ENCODE results near the gene TMIE.

The TMIE gene

DNA sequence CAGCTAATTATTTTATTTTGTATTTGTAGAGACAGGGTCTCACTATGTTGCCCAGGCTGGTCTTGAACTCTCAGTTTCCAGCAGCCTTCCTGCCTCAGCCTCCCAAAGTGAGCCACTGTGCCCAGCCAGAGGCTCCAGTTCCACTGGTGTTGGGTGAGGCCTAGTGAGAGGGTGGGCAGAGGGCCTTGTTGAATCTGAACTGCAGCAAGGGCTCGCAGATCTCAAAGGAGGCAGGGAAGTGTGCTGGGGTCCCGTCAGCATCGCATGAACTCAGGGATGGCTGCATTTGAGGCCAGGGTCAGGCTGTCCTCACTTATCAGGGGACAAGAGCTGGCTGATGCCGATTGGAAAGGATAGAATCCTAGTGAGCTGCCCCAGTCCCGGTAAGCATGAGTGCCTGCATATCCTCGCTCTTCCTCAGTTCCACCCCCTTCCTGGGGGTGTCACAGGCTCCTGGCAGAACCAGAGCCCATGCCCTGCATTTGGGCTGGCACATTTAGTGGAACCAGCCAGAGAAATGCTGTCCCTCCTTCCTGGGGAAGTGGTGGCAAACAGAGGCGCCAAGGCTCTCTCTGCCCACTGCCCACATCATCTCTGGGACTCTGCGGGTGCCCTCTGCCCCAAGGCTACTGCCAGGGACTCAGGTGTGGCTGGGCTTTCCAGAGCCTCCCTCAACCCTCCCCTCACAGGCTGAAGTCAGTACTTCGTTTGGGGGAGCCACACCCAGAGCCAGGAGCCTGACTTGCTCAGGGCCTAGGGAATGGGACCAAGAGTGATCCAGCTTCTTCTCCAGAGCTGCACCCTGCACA is 31.8 kb upstream of the TMIE start:
- H3K4me1 ChIP-seq (ENCODE audit: control insufficient read depth in 1 of 2, insufficient read depth in 2 of 2, low read length in 2 of 2), result no peaks in the 10 kb centered on the region
- H3K4me3 ChIP-seq (ENCODE audit: low read depth in 1 of 2, low read length in 2 of 2), result no peak overlapping the region
- H3K36me3 ChIP-seq (ENCODE audit: control insufficient read depth in 1 of 2, insufficient read depth in 2 of 2, low read length in 2 of 2), result peaks cover 0 to 7% of the 10 kb centered on the region in 2 donors
- no peaks in the 10 kb centered on the region for H3K9me3 ChIP-seq (ENCODE audit: control insufficient read depth in 1 of 2, low read length in 2 of 2)
- no peak overlapping the region for H3K9ac ChIP-seq (ENCODE audit: low read depth in 1 of 2, low read length in 2 of 2)
- no peaks in the 10 kb centered on the region for H3K27me3 ChIP-seq (ENCODE audit: control insufficient read depth in 1 of 2, insufficient read depth in 2 of 2, low read length in 2 of 2)
- H3K27ac ChIP-seq (ENCODE audit: low read depth, low read length), result no peak overlapping the region

GRCh38 chr3:46670000-46670890 is 30.9 kb upstream of the TMIE start:
- peaks cover 0 to 7% of the 10 kb centered on the region in 2 donors for H3K36me3 ChIP-seq (ENCODE audit: control insufficient read depth in 1 of 2, insufficient read depth in 2 of 2, low read length in 2 of 2)
- H3K27ac ChIP-seq (ENCODE audit: low read depth, low read length), result no peak overlapping the region
- H3K4me3 ChIP-seq (ENCODE audit: low read depth in 1 of 2, low read length in 2 of 2), result no peak overlapping the region

DNA sequence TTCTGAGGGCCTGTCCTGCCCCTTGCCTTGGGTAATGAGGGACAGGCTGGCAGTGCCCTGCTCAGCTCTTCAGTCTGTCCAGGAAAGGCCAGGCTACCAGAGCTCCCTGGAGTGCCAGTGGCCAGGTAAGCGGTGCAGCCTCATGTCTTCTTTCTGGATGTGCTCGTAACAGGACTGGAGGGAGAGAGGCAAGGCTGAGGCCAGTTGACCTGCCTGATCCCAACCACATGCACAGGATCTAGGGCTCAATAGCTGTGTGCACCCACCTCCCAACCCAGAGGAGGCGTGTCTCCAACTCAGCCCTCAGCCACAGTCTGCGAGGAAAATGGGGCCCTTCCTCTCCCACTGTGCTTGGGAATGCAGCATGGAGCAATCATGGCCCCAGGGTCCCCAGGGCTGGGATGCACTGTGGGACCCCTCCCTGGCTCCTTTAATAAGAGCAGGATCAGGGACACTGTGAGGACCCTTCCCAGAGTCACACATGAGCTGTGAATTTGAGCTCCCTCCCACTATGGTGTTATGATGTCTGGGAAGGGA is 30.2 kb upstream of the TMIE start:
- peaks cover 0 to 3% of the 10 kb centered on the region in 2 donors for H3K4me1 ChIP-seq (ENCODE audit: control insufficient read depth in 1 of 2, insufficient read depth in 2 of 2, low read length in 2 of 2)

More at GRCh38 chr3:46670000-46670890, 30.9 kb upstream of the TMIE start:
- Histone ChIP-seq H3K9ac (ENCODE audit: low read depth in 1 of 2, low read length in 2 of 2) (no peak overlapping the region), H3K4me1 (ENCODE audit: control insufficient read depth in 1 of 2, insufficient read depth in 2 of 2, low read length in 2 of 2) (no peaks in the 10 kb centered on the region), H3K9me3 (ENCODE audit: control insufficient read depth in 1 of 2, low read length in 2 of 2) (no peaks in the 10 kb centered on the region), H3K27me3 (ENCODE audit: control insufficient read depth in 1 of 2, insufficient read depth in 2 of 2, low read length in 2 of 2) (no peaks in the 10 kb centered on the region)

DNA sequence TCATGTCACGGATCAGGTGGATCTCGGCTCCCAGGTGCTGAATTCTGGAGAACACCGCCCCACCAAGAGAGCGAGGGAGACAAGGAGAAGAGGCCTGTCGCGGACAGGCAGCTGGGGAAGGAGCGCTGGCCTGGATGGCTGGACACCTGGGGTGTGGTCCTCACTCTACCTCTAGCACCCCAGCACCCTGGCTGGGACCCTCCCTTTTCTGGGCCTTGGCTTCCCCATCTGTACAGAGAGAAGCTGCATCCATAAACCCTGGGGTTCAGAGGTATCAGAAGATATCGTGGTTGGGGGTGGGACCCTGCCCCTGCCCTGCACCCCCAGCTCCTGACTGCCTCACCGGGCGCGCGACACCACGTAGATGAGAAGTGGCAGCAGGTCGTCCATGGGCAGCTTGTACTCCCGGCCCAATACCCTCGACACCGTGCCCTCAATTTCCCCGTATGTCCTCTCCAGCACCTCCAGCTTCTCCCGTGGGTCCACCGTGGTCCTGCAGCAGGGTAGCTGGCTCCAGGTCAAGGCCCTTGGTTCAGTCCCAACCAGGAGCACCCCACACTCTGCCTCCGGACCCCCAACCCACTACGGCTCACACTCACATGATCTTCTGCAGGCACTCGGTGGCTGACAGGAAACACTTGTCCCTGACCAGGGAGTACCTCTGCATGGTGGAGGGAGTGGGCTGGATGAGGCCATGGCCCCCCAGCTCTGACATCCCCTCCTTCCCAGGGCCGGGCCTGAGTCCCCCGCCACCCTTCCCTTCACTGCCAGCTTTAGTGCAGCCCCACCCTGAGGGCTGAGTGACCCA is 29.4 kb upstream of the TMIE start:
- Histone ChIP-seq H3K9ac (ENCODE audit: low read depth in 1 of 2, low read length in 2 of 2) (no peak overlapping the region), H3K4me3 (ENCODE audit: low read depth in 1 of 2, low read length in 2 of 2) (no peak overlapping the region), H3K4me1 (ENCODE audit: control insufficient read depth in 1 of 2, insufficient read depth in 2 of 2, low read length in 2 of 2) (peaks cover 0 to 6% of the 10 kb centered on the region in 2 donors), H3K27me3 (ENCODE audit: control insufficient read depth in 1 of 2, insufficient read depth in 2 of 2, low read length in 2 of 2) (no peaks in the 10 kb centered on the region), H3K27ac (ENCODE audit: low read depth, low read length) (no peak overlapping the region), H3K9me3 (ENCODE audit: control insufficient read depth in 1 of 2, low read length in 2 of 2) (no peaks in the 10 kb centered on the region), H3K36me3 (ENCODE audit: control insufficient read depth in 1 of 2, insufficient read depth in 2 of 2, low read length in 2 of 2) (peaks cover 0 to 13% of the 10 kb centered on the region in 2 donors)

More for the DNA sequence above, 30.2 kb upstream of the TMIE start:
- no peaks in the 10 kb centered on the region for H3K27me3 ChIP-seq (ENCODE audit: control insufficient read depth in 1 of 2, insufficient read depth in 2 of 2, low read length in 2 of 2)
- no peak overlapping the region for H3K27ac ChIP-seq (ENCODE audit: low read depth, low read length)
- H3K9ac ChIP-seq (ENCODE audit: low read depth in 1 of 2, low read length in 2 of 2), result no peak overlapping the region
- peaks cover 0 to 10% of the 10 kb centered on the region in 2 donors for H3K36me3 ChIP-seq (ENCODE audit: control insufficient read depth in 1 of 2, insufficient read depth in 2 of 2, low read length in 2 of 2)
- H3K4me3 ChIP-seq (ENCODE audit: low read depth in 1 of 2, low read length in 2 of 2), result no peak overlapping the region
- H3K9me3 ChIP-seq (ENCODE audit: control insufficient read depth in 1 of 2, low read length in 2 of 2), result no peaks in the 10 kb centered on the region

DNA sequence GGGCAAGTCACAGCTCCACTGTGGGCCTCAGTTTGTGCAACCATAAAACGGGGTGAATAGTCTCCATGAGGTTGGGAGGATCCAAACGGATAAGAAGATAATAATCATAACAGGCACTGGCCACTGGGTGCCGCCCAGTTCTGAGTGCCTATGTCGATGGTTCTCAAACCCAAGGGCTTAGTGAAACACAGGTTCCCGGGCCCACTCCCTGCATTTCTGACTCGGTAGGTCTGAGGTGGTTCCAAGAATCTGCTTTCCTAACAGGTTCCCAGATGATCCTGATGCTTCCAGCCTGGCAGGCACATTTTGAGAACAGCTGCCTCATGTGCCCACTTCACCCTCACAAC is 28.9 kb upstream of the TMIE start:
- Histone ChIP-seq H3K9ac (ENCODE audit: low read depth in 1 of 2, low read length in 2 of 2) (no peak overlapping the region), H3K4me1 (ENCODE audit: control insufficient read depth in 1 of 2, insufficient read depth in 2 of 2, low read length in 2 of 2) (peaks cover 0 to 6% of the 10 kb centered on the region in 2 donors), H3K27me3 (ENCODE audit: control insufficient read depth in 1 of 2, insufficient read depth in 2 of 2, low read length in 2 of 2) (no peaks in the 10 kb centered on the region), H3K9me3 (ENCODE audit: control insufficient read depth in 1 of 2, low read length in 2 of 2) (no peaks in the 10 kb centered on the region), H3K36me3 (ENCODE audit: control insufficient read depth in 1 of 2, insufficient read depth in 2 of 2, low read length in 2 of 2) (peaks cover 0 to 13% of the 10 kb centered on the region in 2 donors), H3K27ac (ENCODE audit: low read depth, low read length) (no peak overlapping the region), H3K4me3 (ENCODE audit: low read depth in 1 of 2, low read length in 2 of 2) (no peak overlapping the region)

DNA sequence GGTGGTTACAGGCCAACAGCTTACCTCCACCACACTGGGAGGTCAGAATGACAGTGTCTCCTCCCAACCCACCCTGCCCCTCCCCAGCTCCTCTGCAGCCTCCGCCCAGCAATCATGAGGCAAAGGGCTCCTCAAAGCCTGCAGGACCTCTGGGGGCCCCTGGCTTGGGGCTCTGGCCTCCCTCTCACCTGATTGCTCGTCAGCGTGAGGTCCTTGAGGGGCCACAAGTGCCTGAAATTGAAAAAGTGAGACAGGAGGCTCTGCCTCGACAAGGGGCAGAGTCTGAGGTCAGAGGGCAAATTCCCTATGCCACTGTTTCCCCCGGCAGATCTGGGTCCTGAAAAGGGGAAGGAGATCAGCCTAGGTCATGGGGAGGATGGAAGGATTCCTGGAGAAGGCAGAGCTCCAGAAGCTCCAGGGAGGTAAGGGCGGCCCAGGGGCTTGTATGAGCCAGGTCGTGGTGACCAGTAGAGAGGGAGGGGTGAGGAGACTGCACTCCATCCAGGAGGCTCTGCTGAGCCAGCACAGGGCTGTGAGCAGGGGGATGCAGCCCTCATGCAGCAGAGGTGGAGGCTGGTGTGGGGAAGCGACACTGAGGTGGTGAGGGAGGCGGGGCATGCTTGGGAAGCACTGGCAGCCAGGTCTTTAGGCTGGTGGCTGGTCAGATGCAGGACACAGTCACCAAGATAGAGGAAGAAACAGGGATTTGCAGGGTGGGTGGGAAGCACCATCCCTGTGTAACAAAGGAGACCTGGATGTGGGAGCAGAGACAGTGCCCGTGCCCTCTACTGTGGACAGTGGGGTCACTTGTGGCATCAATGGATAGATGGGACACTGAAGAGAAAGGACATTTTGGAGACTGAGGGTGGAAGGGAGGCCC is 27.8 kb upstream of the TMIE start:
- Histone ChIP-seq H3K4me1 (ENCODE audit: control insufficient read depth in 1 of 2, insufficient read depth in 2 of 2, low read length in 2 of 2) (peaks cover 0 to 6% of the 10 kb centered on the region in 2 donors), H3K9me3 (ENCODE audit: control insufficient read depth in 1 of 2, low read length in 2 of 2) (no peaks in the 10 kb centered on the region), H3K27ac (ENCODE audit: low read depth, low read length) (no peak overlapping the region), H3K27me3 (ENCODE audit: control insufficient read depth in 1 of 2, insufficient read depth in 2 of 2, low read length in 2 of 2) (no peaks in the 10 kb centered on the region), H3K9ac (ENCODE audit: low read depth in 1 of 2, low read length in 2 of 2) (no peak overlapping the region), H3K36me3 (ENCODE audit: control insufficient read depth in 1 of 2, insufficient read depth in 2 of 2, low read length in 2 of 2) (peaks cover 0 to 13% of the 10 kb centered on the region in 2 donors), H3K4me3 (ENCODE audit: low read depth in 1 of 2, low read length in 2 of 2) (no peak overlapping the region)

GRCh38 chr3:46674031-46674845 is 27.0 kb upstream of the TMIE start:
- H3K4me1 ChIP-seq (ENCODE audit: control insufficient read depth in 1 of 2, insufficient read depth in 2 of 2, low read length in 2 of 2), result peaks cover 0 to 6% of the 10 kb centered on the region in 2 donors
- H3K27me3 ChIP-seq (ENCODE audit: control insufficient read depth in 1 of 2, insufficient read depth in 2 of 2, low read length in 2 of 2), result no peaks in the 10 kb centered on the region
- no peak overlapping the region for H3K27ac ChIP-seq (ENCODE audit: low read depth, low read length)
- no peaks in the 10 kb centered on the region for H3K9me3 ChIP-seq (ENCODE audit: control insufficient read depth in 1 of 2, low read length in 2 of 2)
- H3K36me3 ChIP-seq (ENCODE audit: control insufficient read depth in 1 of 2, insufficient read depth in 2 of 2, low read length in 2 of 2), result peaks cover 0 to 13% of the 10 kb centered on the region in 2 donors
- H3K4me3 ChIP-seq (ENCODE audit: low read depth in 1 of 2, low read length in 2 of 2), result no peak overlapping the region
- no peak overlapping the region for H3K9ac ChIP-seq (ENCODE audit: low read depth in 1 of 2, low read length in 2 of 2)

DNA sequence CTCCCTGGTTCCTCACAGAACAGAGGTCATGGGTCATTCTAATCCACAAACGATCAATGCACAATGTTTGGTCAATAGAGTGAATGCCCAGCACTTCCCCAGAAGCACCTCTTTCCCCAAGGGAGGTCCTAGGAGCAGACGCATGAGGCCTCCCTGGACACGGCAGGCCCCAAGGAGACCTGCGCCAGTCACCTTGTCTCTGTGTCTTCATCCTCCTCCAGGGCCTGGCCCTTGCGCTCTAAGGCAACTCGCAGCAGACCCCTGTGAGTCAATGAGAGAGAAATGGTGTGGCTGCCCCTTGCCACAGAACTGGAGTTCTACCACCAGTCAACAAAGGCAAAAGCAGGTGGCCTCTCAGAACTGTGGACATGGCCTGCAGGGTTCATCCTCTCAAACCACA is 25.8 kb upstream of the TMIE start:
- H3K4me1 ChIP-seq (ENCODE audit: control insufficient read depth in 1 of 2, insufficient read depth in 2 of 2, low read length in 2 of 2), result peaks cover 0 to 6% of the 10 kb centered on the region in 2 donors
- H3K4me3 ChIP-seq (ENCODE audit: low read depth in 1 of 2, low read length in 2 of 2), result no peak overlapping the region
- H3K9me3 ChIP-seq (ENCODE audit: control insufficient read depth in 1 of 2, low read length in 2 of 2), result no peaks in the 10 kb centered on the region
- peaks cover 0 to 17% of the 10 kb centered on the region in 2 donors for H3K36me3 ChIP-seq (ENCODE audit: control insufficient read depth in 1 of 2, insufficient read depth in 2 of 2, low read length in 2 of 2)
- no peak overlapping the region for H3K27ac ChIP-seq (ENCODE audit: low read depth, low read length)
- no peak overlapping the region for H3K9ac ChIP-seq (ENCODE audit: low read depth in 1 of 2, low read length in 2 of 2)
- no peaks in the 10 kb centered on the region for H3K27me3 ChIP-seq (ENCODE audit: control insufficient read depth in 1 of 2, insufficient read depth in 2 of 2, low read length in 2 of 2)

Measured in duodenal mucosa (tissue), 2 donors.